CD4-positive, CD25-positive, alpha-beta regulatory T cell (primary cell): ENCODE measurements around the gene KIF2C. TPM values are rescaled to one million over a fixed set of nuclear protein-coding genes. Genes with fewer than 3 reads are reported as not detected.
A peak's percentile ranks its signal among the peaks of the same experiment; 100 is the strongest.

Experiments used
- ATAC-seq, 2 donors: fragments of 150-1000 bp; cut with Tn5 transposase; one replicate each; pipeline ENCODE4 v1.10.0; 2021; ENCODE audit warnings: low read depth in 2 of 2, moderate number of reproducible peaks in 2 of 2, moderate library complexity in 1 of 2
- DNase-seq, 3 donors: peaks; one replicate each; pipeline versions ENCODE4 v3.0.0 to v3.0.0-alpha.2; 2012 to 2022; ENCODE audit warnings: mixed read lengths in 1 of 3
- H3K27ac ChIP-seq: one replicate; pipeline ENCODE4 v1.7.0; 2013; ENCODE audit warnings: mild to moderate bottlenecking, low read length; ENCODE audit not compliant: insufficient read depth, poor library complexity, severe bottlenecking
- H3K27me3 ChIP-seq: one replicate; pipeline ENCODE4 v1.7.0; 2013; ENCODE audit warnings: low read length; ENCODE audit not compliant: control insufficient read depth, insufficient read depth
- H3K36me3 ChIP-seq: one replicate; pipeline ENCODE4 v1.7.0; 2013; ENCODE audit warnings: mild to moderate bottlenecking, low read length, moderate library complexity; ENCODE audit not compliant: control insufficient read depth, insufficient read depth
- H3K4me1 ChIP-seq: 2 replicates; pipeline ENCODE4 v1.7.0; 2013; ENCODE audit warnings: mild to moderate bottlenecking, low read length; ENCODE audit not compliant: insufficient read depth, control insufficient read depth, poor library complexity, severe bottlenecking
- H3K4me3 ChIP-seq: one replicate; pipeline ENCODE4 v1.7.0; 2013; ENCODE audit warnings: low read depth, mild to moderate bottlenecking, low read length, moderate library complexity
- H3K9me3 ChIP-seq, 2 experiments: 1 replicate in 1 of 2; 2 replicates in 1 of 2; pipeline ENCODE4 v1.7.0; 2013; ENCODE audit warnings: low read length in 2 of 2, mild to moderate bottlenecking in 1 of 2, moderate library complexity in 1 of 2; ENCODE audit not compliant: control insufficient read depth in 2 of 2
- H3K27ac Mint-ChIP-seq, 3 donors: one replicate each; pipeline ENCODE4 v1.8.0; 2020 to 2022; ENCODE audit warnings: mild to moderate bottlenecking in 3 of 3, mixed read lengths in 3 of 3, moderate library complexity in 2 of 3
- H3K27me3 Mint-ChIP-seq: one replicate; pipeline ENCODE4 v1.8.0; 2022; ENCODE audit warnings: mild to moderate bottlenecking, mixed read lengths
- H3K36me3 Mint-ChIP-seq: one replicate; pipeline ENCODE4 v1.8.0; 2020; ENCODE audit warnings: mixed read lengths
- H3K4me1 Mint-ChIP-seq, 4 donors: one replicate each; pipeline ENCODE4 v1.8.0; 2020 to 2022; ENCODE audit warnings: mixed read lengths in 4 of 4, mild to moderate bottlenecking in 1 of 4
- H3K4me3 Mint-ChIP-seq, 4 donors: one replicate each; pipeline ENCODE4 v1.8.0; 2020 to 2022; ENCODE audit warnings: mild to moderate bottlenecking in 4 of 4, mixed read lengths in 4 of 4, moderate library complexity in 3 of 4
- H3K9me3 Mint-ChIP-seq, 7 donors: one replicate each; pipeline ENCODE4 v1.8.0; 2020 to 2022; ENCODE audit warnings: mixed read lengths in 7 of 7, mild to moderate bottlenecking in 3 of 7, moderate library complexity in 2 of 7
- polyA plus RNA-seq, 4 donors: library from polyadenylated mRNA; unstranded; fragments of 300-500 nt; fragmentation: Illumina TruSeq; gene quantifications; one replicate each; pipeline ENCODE4 v1.2.3, GENCODE V29; 2021
- total RNA-seq: library from RNA; stranded (reverse); gene quantifications from one replicate; pipeline ENCODE4 v1.2.3, GENCODE V29; 2022

KIF2C gene
- total and polyA plus RNA-seq, 5 donors from 2014 or later, result 1.1 to 3.9 (median 2.8) TPM

DNA sequence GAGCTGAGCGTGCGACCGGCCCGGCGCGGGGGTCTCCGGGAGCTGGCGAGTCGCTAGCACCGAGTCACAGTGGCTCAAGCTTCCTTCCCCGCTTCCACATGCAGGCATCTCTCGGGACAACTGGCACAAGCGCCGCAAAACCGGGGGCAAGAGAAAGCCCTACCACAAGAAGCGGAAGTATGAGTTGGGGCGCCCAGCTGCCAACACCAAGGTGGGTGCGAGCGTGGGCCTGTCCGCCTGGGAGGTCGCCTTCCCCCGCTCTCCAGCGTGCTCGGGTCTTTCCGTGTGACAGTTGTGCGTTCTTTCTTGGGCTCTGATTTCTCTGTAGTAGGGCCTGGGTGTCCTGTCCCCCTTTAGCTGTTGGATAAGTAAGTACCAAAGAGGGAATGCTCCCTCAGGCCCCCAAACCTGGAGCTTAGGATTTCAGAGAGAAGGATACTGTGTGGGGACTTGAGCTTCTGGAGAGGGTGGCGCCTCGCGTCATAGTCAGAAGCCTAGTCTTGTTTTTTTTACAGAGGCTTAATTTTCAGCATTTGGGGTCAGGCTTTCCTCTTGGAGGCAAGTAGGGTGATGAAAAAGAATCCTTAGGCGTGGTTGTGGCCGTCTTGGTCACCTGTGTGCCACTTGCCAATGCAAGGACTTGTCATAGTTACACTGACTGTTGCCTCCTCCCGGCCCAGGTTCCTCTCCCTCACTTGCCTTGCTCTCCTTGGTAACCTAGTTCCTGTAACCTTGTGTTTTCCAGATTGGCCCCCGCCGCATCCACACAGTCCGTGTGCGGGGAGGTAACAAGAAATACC, 36.5 kb downstream of the KIF2C start:
- no peaks in the 10 kb centered on the region for H3K27me3 ChIP-seq
- peaks cover 6 to 47% (median 27%) of the 10 kb centered on the region in 4 donors for H3K4me1 Mint-ChIP-seq
- H3K36me3 ChIP-seq, result peaks cover 37% of the 10 kb centered on the region
- peak; percentile 13 to 22 for ATAC-seq
- H3K27ac ChIP-seq, result peak overlapping the region; percentile 89
- H3K27me3 Mint-ChIP-seq, result no peaks in the 10 kb centered on the region
- peak overlapping the region; percentile 88 to 96 (median 94) for H3K4me3 Mint-ChIP-seq
- peaks cover 30% of the 10 kb centered on the region for H3K4me1 ChIP-seq
- DNase-seq, result peak in 1 of 3 donors; percentile 41
- peak overlapping the region; percentile 76 for H3K4me3 ChIP-seq
- H3K9me3 Mint-ChIP-seq, result no peaks in the 10 kb centered on the region
- peak overlapping the region; percentile 91 to 99 (median 98) for H3K27ac Mint-ChIP-seq
- H3K36me3 Mint-ChIP-seq, result peaks cover 38% of the 10 kb centered on the region
- no peaks in the 10 kb centered on the region for H3K9me3 ChIP-seq

DNA sequence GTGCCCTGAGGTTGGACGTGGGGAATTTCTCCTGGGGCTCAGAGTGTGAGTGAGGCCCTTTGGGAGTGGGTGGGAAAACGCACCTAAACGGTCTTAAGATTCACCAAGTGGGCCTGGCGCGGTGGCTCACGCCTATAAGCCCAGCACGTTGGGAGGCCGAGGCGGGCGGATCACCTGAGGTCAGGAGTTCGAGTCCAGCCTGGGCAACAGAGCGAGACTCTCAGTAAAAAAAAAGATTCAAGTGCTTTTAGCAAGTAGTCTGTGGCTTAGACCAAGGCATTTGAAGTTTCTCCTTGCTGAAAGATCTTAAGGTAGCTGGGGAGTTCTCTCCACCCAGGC, 37.1 kb downstream of the KIF2C start:
- peak overlapping the region; percentile 76 for H3K4me3 ChIP-seq
- peaks cover 6 to 48% (median 28%) of the 10 kb centered on the region in 4 donors for H3K4me1 Mint-ChIP-seq
- H3K9me3 ChIP-seq, result no peaks in the 10 kb centered on the region
- peak overlapping the region; percentile 88 to 96 (median 94) for H3K4me3 Mint-ChIP-seq
- H3K36me3 ChIP-seq, result peaks cover 43% of the 10 kb centered on the region
- peak overlapping the region; percentile 89 for H3K27ac ChIP-seq
- peak overlapping the region; percentile 91 to 99 (median 98) for H3K27ac Mint-ChIP-seq
- DNase-seq (no peak), ATAC-seq (no peak)
- peaks cover 43% of the 10 kb centered on the region for H3K36me3 Mint-ChIP-seq
- peaks cover 30% of the 10 kb centered on the region for H3K4me1 ChIP-seq
- H3K27me3 Mint-ChIP-seq, result no peaks in the 10 kb centered on the region
- no peaks in the 10 kb centered on the region for H3K9me3 Mint-ChIP-seq
- no peaks in the 10 kb centered on the region for H3K27me3 ChIP-seq

DNA sequence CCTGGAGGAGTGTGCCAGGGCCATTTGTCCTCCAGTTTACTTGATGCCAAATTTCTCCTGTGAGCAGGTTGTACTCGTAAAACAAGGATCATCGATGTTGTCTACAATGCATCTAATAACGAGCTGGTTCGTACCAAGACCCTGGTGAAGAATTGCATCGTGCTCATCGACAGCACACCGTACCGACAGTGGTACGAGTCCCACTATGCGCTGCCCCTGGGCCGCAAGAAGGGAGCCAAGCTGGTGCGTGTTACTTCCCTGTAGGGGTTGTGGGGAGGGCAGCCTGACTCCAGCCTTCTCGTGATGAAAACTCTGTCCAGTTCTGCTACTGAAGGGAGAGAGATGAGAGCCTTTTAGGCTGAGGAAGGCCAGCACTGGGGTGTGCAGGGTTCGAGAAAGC, 37.9 kb downstream of the KIF2C start:
- ATAC-seq (no peak), DNase-seq (no peak)
- peaks cover 44% of the 10 kb centered on the region for H3K36me3 Mint-ChIP-seq
- H3K27ac Mint-ChIP-seq, result peak overlapping the region; percentile 86 to 99 (median 91)
- H3K4me3 ChIP-seq, result no peak overlapping the region
- H3K27ac ChIP-seq, result peak overlapping the region; percentile 89
- H3K36me3 ChIP-seq, result peaks cover 43% of the 10 kb centered on the region
- H3K27me3 Mint-ChIP-seq, result no peaks in the 10 kb centered on the region
- peaks cover 5 to 48% (median 28%) of the 10 kb centered on the region in 4 donors for H3K4me1 Mint-ChIP-seq
- H3K9me3 ChIP-seq, result no peaks in the 10 kb centered on the region
- no peaks in the 10 kb centered on the region for H3K27me3 ChIP-seq
- H3K4me1 ChIP-seq, result peaks cover 30% of the 10 kb centered on the region
- H3K4me3 Mint-ChIP-seq, result peak overlapping the region; percentile 88 to 96 (median 92)
- no peaks in the 10 kb centered on the region for H3K9me3 Mint-ChIP-seq

DNA sequence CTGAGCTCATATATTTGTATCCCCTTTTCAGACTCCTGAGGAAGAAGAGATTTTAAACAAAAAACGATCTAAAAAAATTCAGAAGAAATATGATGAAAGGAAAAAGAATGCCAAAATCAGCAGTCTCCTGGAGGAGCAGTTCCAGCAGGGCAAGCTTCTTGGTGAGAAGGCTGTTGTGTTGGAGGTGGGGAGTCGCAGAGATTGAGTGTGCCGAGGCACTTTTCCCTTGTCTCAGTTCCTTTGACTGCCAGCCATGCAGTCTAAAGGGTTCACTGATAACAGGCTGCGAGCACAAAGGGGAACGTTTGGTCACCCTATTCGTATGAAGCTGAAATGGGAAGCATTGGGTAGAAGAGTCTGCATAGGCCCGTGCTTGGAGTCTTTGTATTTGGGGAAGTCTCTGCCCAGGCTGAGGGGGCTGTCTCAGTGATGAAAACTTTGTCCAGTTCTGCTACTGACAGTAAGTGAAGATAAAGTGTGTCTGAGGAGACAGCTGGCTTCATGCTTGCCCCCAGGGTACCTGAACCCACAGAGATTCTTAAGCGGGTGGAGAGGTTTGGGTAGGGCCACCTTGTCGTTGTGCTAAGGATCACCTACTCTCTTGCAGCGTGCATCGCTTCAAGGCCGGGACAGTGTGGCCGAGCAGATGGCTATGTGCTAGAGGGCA, 38.5 kb downstream of the KIF2C start:
- Mint-ChIP-seq H3K9me3 (no peaks in the 10 kb centered on the region), H3K36me3 (peaks cover 44% of the 10 kb centered on the region), H3K4me3 (peak overlapping the region; percentile 23 to 91 (median 56)), H3K4me1 (peaks cover 0 to 50% (median 29%) of the 10 kb centered on the region in 4 donors), H3K27me3 (no peaks in the 10 kb centered on the region), H3K27ac (peak overlapping the region; percentile 86 to 99 (median 91))
- H3K9me3 ChIP-seq, result no peaks in the 10 kb centered on the region
- H3K27me3 ChIP-seq, result no peaks in the 10 kb centered on the region
- peaks cover 43% of the 10 kb centered on the region for H3K36me3 ChIP-seq
- H3K27ac ChIP-seq, result peak overlapping the region; percentile 89
- no peak overlapping the region for H3K4me3 ChIP-seq
- peaks cover 30% of the 10 kb centered on the region for H3K4me1 ChIP-seq
- no peak for ATAC-seq
- DNase-seq, result no peak

DNA sequence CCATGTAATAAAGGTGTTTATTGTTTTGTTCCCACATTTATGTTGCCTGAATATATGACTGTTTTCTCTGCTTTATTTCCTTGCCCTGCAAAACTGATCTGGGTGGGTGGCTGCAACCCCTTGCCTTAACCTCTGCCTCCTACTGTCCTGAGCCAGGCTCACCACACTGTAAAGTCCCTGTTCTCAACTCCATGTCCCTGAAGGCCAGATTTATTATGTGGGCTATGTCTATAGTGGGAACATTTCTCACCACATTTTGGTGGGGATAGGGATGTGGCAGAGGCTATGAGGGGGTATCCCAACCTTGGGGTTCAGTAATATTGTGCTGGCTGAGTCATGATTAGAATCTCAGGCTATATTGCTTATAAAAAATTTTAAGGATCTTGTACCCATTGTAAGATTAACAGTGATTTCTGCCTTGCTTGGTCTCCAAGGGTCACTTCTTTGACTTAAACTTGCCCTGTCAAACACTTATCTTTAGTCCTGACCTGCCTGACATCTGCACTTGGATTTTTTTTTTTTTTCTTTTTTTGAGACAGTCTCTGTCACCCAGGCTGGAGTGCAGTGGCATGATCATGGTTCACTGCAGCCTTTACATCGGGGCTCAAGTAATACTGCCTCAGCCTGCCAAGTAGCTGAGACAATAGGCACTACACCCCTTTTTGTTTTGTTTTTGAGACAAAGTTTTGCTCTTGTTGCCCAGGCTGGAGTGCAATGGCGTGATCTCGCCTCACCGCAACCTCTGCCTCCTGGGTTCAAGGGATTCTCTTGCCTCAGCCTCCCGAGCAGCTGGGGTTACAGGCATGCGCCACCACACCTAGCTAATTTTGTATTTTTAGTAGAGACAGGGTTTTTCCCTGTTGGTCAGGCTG, 39.3 kb downstream of the KIF2C start:
- Mint-ChIP-seq H3K36me3 (peaks cover 44% of the 10 kb centered on the region), H3K4me1 (peaks cover 0 to 57% (median 37%) of the 10 kb centered on the region in 4 donors)

DNA sequence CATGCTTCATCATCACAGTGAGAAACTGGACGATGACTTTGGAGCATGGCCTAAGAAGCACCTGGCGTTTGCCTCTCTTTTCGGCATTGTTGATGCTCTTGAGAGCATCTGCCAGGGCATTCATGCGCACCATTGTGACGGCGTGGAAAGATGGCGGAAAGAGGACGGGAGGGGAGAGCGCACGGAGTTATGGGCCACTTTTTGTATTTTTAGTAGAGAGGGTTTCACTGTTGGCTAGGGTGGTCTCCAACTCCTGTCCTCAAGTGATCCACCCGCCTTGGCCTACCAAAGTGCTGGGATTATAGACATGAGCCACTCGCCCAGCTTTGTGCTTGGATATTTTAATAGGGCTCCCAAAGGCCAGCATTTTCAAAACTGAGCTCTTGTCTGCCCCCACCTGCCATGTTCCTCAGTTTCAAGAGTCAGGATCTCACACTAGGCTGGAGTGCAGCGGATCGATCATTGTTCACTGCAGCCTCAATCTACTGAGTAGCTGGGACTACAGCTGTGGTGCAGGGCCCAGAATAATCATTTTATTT, 41.0 kb downstream of the KIF2C start:
- H3K36me3 Mint-ChIP-seq, result peaks cover 44% of the 10 kb centered on the region
- Histone ChIP-seq H3K27me3 (no peaks in the 10 kb centered on the region), H3K9me3 (no peaks in the 10 kb centered on the region), H3K36me3 (peaks cover 43% of the 10 kb centered on the region), H3K4me3 (no peak overlapping the region), H3K4me1 (peaks cover 46% of the 10 kb centered on the region), H3K27ac (no peak overlapping the region)
- no peak for DNase-seq
- H3K4me1 Mint-ChIP-seq, result peaks cover 4 to 59% (median 42%) of the 10 kb centered on the region in 4 donors
- H3K4me3 Mint-ChIP-seq, result peak overlapping the region in 1 of 4 donors; percentile 64
- H3K9me3 Mint-ChIP-seq, result no peaks in the 10 kb centered on the region
- peak overlapping the region in 1 of 3 donors; percentile 32 for H3K27ac Mint-ChIP-seq
- H3K27me3 Mint-ChIP-seq, result no peaks in the 10 kb centered on the region
- no peak for ATAC-seq

More for the DNA sequence above, 39.3 kb downstream of the KIF2C start:
- Histone ChIP-seq H3K27ac (peak overlapping the region; percentile 89), H3K36me3 (peaks cover 43% of the 10 kb centered on the region), H3K4me3 (no peak overlapping the region), H3K27me3 (no peaks in the 10 kb centered on the region), H3K4me1 (peaks cover 37% of the 10 kb centered on the region), H3K9me3 (no peaks in the 10 kb centered on the region)
- no peak for ATAC-seq
- no peak for DNase-seq
- Mint-ChIP-seq H3K27ac (peak overlapping the region in 2 of 3 donors; percentile 21 to 91), H3K27me3 (no peaks in the 10 kb centered on the region), H3K4me3 (peak overlapping the region in 2 of 4 donors; percentile 1 to 88), H3K9me3 (no peaks in the 10 kb centered on the region)

DNA sequence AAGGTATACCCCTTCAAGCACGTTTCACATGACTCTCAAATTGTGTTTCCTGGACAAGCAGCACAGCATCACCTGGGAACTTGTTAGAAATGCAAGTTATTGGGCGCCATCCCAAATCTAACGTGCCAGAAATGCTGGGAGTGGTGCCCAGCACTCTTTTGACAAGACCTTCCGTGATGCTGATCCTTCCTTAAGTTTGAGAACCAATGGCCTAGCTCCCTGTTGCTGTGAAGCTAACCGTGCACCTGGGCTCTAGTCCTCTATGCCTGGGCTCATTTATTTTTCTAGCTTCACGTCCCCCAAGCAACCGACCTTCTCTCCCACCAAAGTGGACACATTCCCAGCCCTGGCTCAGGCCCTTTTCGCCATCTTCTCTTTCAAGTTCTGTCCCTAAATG, 44.1 kb downstream of the KIF2C start:
- H3K4me3 Mint-ChIP-seq, result peak overlapping the region; percentile 47 to 80 (median 74)
- Histone ChIP-seq H3K4me1 (peaks cover 34% of the 10 kb centered on the region), H3K27ac (peak overlapping the region; percentile 36), H3K27me3 (no peaks in the 10 kb centered on the region), H3K4me3 (peak overlapping the region; percentile 57), H3K36me3 (peaks cover 23% of the 10 kb centered on the region), H3K9me3 (no peaks in the 10 kb centered on the region)
- ATAC-seq (no peak), DNase-seq (no peak)
- H3K4me1 Mint-ChIP-seq, result peaks cover 4 to 38% (median 27%) of the 10 kb centered on the region in 4 donors
- H3K27ac Mint-ChIP-seq, result peak overlapping the region; percentile 56 to 88 (median 83)
- H3K36me3 Mint-ChIP-seq, result peaks cover 24% of the 10 kb centered on the region
- H3K9me3 Mint-ChIP-seq, result no peaks in the 10 kb centered on the region
- no peaks in the 10 kb centered on the region for H3K27me3 Mint-ChIP-seq
